ENCODE measurements around the gene CAB39L.

- TF ChIP-seq POLR2AphosphoS5 (IDR thresholded peaks at IDR 0.05; ENCODE audit: low read depth, low read length) (no peak), PAX5 (IDR thresholded peaks at IDR 0.05; ENCODE audit: insufficient read depth, low read length, severe bottlenecking) (no peak)
Measured at GRCh38 chr13:49417161-49417560, 26.7 kb downstream of the CAB39L start.
